GM21526 (cell line): ENCODE results near the gene ROM1.
"Not testable (repeated sequence)": the region's sequence is repeated elsewhere in the genome, so short reads cannot be mapped to it uniquely, and the experiment has no call there.

Source experiments
- ATAC-seq: cut with Tn5 transposase; IDR thresholded peaks from one replicate; pipeline ENCODE4 v1.9.1; 2021; ENCODE audit warnings: moderate library complexity; ENCODE audit not compliant: unreplicated experiment, low FRiP score

Gene ROM1

DNA sequence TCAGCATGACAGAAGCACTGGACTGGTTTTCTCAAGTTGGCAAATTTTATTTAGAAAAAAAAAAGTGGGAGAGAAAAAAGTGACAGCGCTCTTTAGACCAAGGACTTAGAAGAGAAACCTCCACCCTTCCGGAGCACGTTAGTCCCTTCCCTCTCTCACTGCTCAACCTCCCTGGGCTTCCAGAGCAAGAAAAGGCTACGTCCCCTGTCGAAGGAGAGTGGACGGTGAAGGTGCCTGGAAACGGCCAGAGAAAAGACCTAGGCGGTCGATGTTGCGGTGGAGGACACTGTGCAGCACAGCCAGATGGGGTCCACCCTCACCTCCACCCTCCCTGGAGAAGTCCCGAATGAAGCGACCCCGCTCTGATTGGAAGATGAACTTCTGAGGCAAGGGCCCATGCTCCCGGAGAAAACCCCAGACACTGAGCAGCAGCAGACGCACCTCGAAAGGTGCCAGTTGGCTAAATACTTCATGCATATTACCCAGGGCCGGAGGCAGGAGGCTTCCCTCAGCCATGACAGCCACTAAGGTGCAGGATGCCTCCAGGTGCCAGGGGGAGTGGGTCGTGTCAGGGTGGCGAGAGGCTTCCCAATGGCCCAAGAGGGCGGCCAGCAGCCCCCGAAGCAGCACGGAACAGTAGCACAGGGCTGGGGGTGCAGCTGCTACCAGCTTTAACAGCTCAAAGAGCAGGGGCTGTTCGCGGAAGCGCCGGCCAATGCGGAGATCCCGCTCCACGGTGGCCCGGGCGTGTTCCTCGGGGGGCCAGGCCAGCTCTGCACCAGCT, 34.0 kb downstream of the ROM1 start:
- no peak for ATAC-seq

DNA sequence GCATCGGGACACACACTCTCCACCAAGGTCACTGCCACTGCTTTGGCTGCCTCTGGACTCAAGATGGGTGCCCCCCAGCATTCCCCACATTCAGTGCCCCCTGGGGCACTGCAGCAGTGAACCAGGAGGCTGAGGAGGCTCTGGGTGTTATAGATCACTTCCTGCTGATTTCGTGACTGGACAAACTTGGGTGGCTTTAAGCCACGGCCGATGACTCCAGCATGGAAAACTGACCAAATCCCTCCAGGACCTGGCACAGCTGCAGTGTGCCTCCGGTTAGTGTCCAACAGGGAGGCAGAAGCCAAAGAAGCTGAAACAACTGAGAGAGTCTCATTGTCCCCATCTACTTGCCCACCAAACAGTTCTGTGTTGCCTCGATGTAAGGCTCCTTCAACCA, 34.5 kb downstream of the ROM1 start:
- ATAC-seq, result no peak

DNA sequence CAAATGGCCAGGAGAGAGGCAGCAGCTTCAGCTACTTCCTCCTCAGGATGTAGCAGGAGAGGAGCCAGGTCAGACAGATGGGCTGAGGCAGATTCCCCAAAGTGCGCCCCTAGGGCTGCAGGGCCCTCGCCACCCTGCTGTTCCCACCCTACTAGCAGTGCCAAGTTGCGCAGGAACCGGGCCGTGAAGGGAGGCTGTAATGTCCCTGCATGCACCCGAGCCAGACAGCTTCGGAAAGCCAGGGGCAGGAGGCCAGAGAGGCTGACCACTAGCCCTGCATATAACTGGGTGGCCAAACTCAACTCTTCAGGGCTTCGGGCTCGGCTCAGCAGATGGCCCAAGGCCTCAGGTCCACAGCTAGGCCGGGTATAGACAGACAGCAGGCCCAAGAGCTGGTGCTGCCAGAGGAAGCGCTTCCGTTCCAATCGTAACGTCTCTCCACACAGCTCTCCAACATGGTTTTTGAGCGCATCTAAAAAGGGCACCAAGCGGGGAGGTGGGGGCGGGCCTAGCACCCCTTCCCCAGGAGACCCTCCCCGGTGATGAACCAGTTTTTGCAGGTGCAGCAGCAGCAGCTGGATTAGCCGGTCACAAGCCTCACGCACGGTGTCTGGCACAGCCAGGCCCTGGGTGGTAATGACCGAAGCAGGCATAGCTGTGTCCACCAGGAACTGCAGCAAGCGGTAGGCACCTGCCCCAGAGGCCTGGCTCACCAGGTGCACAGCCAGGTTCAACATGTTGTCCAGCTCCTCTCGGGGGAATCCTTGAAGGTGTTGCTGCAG, 35.3 kb downstream of the ROM1 start:
- ATAC-seq, result no peak

DNA sequence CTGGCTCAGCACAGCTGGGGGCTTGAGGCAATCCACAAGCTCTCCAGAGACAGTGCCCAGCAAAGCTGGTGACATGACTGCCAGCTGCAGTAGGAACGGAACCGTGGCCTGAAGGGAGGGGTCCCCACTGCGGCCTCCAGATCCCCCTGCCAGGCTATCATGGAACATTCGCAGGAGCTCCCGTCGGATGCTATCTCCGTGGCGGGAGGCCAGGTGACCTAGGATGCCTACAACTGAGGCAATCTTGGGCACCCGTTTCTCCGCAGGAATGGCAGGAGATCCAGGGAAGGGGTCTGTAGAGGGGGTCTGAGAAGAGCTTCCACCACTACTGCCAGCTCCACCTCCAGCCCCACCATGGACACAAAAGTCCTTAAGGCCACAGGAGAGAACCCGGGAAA, 35.9 kb downstream of the ROM1 start:
- ATAC-seq, result no peak

DNA sequence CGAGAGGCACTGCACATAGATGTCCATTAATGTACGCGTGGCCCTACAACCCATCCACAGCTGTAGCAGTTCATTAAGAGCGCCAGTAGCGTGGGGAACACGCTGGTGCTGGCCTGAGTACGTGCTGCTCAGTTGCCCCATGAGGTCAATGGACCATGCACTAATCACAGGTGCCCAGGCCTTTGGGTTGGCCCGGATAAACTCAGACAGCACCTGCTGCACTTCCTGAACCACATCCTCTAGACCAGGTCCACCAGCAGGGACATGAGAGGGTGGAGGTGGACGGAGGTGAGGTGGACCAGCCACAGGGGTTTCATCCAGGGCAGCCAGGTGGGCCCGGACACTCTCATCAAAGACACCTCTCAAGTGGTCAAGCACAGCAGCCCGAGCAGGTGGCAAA, 36.4 kb downstream of the ROM1 start:
- ATAC-seq, result no peak

DNA sequence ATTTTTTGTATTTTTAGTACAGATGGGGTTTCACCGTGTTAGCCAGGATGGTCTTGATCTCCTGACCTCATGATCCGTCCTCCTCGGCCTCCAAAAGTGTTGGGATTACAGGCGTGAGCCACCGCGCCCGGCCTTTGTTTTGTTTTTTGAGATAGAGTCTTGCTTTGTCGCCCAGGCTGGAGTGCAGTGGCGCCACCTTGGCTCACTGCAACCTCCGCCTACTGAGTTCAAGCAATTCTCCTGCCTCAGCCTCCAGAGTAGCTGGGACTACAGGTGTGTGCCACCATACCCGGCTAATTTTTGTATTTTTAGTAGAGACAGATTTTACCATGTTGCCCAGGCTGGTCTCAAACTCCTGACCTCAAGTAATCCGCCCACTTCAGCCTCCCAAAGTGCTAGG, 37.2 kb downstream of the ROM1 start:
- not testable (repeated sequence) for ATAC-seq

DNA sequence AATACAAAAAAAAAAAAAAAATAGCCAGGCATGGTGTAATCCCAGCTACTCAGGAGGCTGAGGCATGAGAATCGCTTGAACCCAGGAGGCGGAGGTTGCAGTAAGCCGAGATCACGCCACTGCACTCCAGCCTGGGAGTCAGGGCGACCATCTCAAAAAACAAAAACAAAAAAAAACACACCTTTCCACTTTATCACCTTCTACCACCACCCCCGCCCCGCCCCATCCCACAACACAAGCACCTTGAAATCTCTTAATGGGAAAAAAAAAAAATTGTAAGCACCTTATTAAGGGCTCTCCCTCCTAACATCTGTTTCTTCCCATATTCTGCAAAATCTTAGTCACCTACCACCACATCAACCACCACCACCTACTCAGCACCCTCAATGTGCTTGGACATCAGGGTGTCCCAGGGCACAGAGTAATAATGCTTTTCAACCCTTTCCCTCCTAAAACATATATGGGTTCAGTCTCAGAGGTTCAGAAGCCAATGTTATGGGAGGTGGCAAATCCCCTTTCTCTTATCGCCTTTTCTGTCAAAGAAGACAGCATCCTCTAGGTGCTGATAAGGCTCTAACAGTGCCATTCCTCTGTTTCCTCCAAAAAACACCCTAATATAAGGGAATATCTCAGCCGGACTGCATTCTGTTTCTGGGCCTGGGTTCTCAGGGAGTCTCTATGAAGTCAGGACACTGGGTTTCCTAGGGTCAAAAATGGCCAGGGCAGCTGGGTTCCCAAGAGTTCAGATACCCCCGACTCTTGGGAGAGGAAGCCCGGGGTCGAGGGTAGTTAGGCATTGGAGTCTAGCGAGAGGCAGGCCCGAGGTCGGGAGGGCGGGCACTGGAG, 39.3 kb downstream of the ROM1 start:
- peak; percentile 17 for ATAC-seq

DNA sequence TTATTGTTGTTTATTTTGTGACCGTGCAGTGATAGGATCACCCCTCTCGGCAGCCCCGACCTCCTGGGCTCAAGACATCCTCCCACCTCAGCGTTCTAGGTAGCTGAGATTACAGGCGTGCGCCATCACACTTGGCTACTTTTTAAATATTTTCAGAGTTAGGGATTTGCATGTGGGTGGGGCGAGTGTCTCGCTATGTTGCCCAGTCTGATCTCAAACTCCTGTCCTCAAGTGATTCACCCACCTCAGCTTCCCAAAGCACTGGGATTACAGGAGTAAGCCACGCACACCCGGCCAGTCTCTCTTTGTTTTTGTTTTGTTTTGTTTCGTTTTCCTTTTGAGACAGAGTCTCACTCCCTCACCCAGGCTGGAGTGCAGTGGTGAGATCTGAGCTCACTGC, 41.2 kb downstream of the ROM1 start:
- ATAC-seq, result no peak

DNA sequence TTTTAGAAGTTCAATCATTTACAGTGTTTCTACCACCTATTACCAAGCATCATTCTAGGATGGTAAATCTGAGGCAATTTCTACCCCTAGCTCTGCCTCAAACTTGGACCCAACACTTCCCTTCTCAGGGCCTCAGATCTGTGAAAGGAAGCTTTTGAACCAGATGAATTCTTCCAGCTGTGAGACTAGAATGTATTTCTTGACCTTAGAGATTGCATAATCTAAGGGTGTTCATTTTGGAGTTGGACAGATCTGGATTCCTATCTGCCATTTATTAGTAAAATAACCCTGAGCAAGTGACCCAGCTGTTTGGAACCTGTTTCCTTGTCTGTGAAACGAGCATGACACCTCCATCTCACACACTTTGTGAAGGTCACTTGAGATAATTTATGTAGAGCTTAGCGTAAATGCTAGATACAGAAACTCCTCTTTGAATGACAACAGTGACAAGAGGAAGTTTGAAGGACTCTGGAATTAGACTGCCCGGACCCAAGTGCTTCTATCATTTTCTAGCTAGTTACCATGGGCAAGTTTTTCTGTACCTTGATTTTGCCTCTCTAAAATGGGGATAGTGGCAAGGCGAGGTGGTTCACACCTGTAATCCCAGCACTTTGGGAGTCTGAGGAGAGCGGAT, 43.9 kb downstream of the ROM1 start:
- ATAC-seq, result no peak

DNA sequence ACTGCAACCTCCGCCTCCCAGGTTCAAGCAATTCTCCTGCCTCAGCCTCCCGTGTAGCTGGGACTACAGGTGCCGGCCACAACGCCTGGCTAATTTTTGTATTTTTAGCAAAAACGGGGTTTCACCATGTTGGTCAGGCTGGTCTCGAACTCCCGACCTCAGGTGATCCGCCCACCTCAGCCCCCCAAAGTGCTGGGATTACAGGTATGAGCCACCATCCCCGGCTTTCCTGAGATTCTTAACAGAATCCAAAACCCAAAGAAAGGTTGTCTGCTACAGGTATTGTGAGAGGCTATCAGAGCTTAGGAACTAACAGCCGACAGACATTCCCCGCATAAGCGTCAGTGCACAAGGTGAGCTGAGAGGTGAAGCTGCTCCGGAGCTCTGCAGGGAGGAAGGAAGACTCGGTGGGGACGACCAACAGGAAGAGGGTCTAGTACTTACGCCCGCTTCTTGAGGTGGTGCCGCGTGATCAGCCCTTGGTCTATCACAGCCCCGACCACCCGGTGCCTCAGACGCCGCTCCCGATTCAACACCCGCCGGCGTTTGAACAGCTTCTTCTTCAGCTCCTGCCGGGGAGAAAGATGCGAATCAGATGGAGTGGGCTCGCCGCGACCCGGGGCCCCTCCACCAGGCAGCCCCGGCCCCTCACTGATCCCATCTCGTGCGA, 51.5 kb downstream of the ROM1 start:
- peak; percentile 27 for ATAC-seq
